GOT3 (cell line): ENCODE results near the gene TNFSF12.
"Not testable (repeated sequence)": the region's sequence is repeated elsewhere in the genome, so short reads cannot be mapped to it uniquely, and the experiment has no call there.

Source experiments
- DNase-seq: peaks from one replicate; lab custom pipeline; 2025; ENCODE audit warnings: mixed read lengths; lab: John Stamatoyannopoulos, UW

The TNFSF12 gene

GRCh38 chr17:7587420-7588151 lies 38.7 kb downstream of the TNFSF12 start:
- peak; percentile 39 for DNase-seq

- no peak for DNase-seq
These were observed 39.8 kb downstream of the TNFSF12 start for GRCh38 chr17:7588553-7589203.

- DNase-seq: peak; percentile 40
These were observed 40.5 kb downstream of the TNFSF12 start for GRCh38 chr17:7589204-7589868.

GRCh38 chr17:7589891-7590691 lies 41.2 kb downstream of the TNFSF12 start, which contains the start of gene SOX15:
SOX15 (minus strand) TSS chr17:7590094; CDS start chr17:7589676, 418 bp downstream.
- DNase-seq: no peak

- no peak for DNase-seq
These were observed 41.9 kb downstream of the TNFSF12 start for GRCh38 chr17:7590743-7591142.

- DNase-seq: no peak
These were observed 42.7 kb downstream of the TNFSF12 start for GRCh38 chr17:7591596-7591995.

GRCh38 chr17:7592422-7593021 lies 43.7 kb downstream of the TNFSF12 start:
- no peak for DNase-seq

- no peak for DNase-seq
These were observed 44.4 kb downstream of the TNFSF12 start for GRCh38 chr17:7593296-7593695.

- DNase-seq: not testable (repeated sequence)
These were observed 48.7 kb downstream of the TNFSF12 start for GRCh38 chr17:7597561-7597960.

- DNase-seq: no peak
These were observed 57.4 kb downstream of the TNFSF12 start for GRCh38 chr17:7606280-7606679.
